Epithelial cell of esophagus (primary cell): ENCODE measurements around the gene UTS2B.

ENCODE experiments used
- DNase-seq: peaks from one replicate; pipeline ENCODE4 v3.0.0; 2010; ENCODE audit warnings: low read depth
- H3K4me3 ChIP-seq: 2 replicates; pipeline ENCODE4 v1.5.1; 2011; ENCODE audit warnings: mild to moderate bottlenecking, low read length, control low read depth
- TF ChIP-seq, protein P1 (sequence below): IDR thresholded peaks from 2 replicates; pipeline ENCODE4 v1.5.1; 2011; ENCODE audit warnings: low read depth, mild to moderate bottlenecking, low read length, control low read depth, inconsistent platforms; ENCODE audit not compliant: insufficient read depth; ENCODE audit errors: missing control alignments

The UTS2B gene

DNA sequence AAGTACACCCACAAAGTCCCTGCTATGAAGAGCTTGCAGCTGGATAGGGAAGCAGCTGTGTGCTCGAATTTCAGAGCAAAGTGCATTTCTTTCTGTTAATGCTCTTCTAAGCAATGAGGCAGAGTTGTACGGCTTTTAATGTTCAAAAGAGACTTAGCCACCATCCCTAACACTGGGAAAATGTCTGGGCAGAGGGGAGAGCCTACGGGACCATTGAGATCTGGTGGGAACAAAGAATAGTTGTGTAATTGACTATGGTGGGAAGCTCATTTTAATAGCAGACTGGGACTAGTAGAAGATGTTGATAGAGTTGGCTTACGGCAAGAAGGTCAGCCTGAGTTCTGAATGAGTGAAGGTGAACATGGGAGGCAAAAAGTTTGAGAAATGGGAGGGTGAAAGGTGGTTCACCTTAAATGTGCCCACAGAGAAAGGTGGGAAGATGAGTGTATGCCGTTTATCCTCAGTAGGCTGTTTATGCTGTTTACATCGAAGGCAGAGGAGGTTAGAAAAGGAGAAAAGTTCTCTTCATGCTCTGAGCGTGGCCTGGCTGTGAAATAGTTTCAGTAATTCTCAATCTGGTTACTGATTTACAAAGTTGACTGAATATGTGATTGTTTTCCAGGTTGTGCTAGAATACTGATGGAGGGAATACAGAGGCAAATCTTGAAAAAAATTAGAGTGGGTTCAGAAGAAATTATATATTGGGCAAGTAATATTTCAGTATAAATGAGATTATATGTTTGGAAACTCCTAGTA lies 22.9 kb upstream of the UTS2B start:
- no peak for DNase-seq
- no peak overlapping the region for H3K4me3 ChIP-seq
- TF ChIP-seq, protein P1, sequence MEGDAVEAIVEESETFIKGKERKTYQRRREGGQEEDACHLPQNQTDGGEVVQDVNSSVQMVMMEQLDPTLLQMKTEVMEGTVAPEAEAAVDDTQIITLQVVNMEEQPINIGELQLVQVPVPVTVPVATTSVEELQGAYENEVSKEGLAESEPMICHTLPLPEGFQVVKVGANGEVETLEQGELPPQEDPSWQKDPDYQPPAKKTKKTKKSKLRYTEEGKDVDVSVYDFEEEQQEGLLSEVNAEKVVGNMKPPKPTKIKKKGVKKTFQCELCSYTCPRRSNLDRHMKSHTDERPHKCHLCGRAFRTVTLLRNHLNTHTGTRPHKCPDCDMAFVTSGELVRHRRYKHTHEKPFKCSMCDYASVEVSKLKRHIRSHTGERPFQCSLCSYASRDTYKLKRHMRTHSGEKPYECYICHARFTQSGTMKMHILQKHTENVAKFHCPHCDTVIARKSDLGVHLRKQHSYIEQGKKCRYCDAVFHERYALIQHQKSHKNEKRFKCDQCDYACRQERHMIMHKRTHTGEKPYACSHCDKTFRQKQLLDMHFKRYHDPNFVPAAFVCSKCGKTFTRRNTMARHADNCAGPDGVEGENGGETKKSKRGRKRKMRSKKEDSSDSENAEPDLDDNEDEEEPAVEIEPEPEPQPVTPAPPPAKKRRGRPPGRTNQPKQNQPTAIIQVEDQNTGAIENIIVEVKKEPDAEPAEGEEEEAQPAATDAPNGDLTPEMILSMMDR: no peak

DNA sequence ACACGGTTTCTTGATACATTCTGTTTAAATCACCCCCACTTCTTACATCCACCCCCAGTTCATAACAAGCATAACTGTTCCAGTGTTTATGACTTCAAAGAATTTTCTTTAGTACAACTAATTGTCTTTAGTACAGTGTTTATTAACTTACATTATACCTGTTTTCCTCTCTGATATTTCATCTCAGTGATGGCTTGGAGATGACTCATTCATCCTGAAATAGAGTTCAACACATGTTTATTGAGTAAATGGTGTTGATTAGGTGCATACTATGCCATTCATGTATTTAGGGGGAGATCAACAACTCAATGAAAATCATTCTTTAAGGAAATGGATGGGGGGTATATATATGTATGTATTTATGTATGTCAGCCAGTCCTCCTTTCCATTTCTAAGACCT lies 21.7 kb upstream of the UTS2B start:
- DNase-seq: peak; percentile 37
- no peak overlapping the region for H3K4me3 ChIP-seq
- TF ChIP-seq, protein P1: no peak

DNA sequence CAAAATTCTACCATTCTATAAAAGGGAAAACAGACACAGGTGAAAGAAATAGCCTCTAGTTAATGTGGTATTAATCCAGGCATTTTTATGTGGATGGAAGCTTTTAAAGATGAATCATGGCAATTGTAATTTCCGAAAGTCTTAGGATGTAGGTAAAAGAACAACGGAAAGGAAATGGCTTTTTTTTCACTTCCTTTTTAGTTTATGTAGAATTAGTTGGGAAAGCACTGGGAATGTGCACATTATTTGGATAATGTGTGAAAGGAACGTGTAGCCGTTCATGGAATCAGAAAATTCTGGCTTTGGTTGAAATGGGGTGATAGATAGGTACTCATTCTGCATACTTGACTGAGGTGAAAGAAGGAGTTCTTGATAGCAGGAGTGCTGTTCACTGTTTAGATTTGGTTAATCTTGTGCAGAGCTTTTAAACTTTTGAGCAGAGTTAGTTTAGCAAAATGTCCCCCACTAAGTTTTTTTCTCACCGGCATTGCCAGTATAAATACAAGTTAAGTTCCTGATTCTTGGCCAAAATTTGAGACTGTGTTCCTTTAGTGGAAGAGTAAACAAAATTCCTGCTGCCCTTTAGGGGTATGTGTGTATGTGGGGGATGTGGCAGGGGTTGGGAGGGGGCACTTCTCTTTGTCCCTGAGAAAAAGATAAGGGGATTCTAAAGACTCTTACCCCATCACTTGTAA lies 20.2 kb upstream of the UTS2B start:
- TF ChIP-seq, protein P1: no peak
- DNase-seq: no peak

DNA sequence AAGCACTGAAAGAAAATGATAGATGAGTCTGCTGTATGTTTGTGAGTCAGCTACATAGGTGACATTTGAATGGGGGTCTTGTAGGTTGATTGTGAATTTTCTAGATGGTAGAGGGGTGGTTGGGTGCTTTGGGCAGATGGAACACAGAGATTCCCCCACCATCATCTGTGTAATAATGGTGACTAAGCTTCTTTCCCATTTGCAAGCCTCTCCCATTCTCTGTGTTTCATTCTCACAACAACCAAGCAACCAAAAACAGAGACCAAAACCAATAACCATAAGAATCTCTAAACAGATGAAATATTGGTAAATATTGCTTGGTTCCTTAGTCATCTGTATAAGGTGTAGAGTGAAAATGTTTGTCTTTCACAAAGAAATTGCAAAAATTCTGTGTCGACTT lies 17.8 kb upstream of the UTS2B start:
- DNase-seq: no peak

More for the DNA sequence above, 20.2 kb upstream of the UTS2B start:
- no peak overlapping the region for H3K4me3 ChIP-seq

DNA sequence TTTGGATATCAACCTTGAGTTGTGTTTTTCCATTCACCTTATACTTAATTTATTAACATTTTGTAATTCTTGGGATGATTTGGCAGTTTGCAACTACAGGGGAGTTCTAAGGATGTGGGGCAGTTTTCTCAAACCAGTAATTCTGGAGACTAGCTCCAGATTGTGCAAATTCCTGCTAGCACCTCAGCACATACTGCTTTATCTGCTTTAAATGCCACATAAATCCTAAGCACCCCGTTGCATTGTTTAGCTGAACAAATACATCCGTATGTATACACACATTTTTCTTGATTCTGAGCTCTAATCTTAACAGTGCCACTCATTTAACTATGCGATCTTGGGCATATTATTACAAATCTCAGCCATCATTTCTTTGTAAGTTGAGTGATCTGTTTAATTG lies 16.9 kb upstream of the UTS2B start:
- no peak for DNase-seq
- TF ChIP-seq, protein P1: no peak
- H3K4me3 ChIP-seq: no peak overlapping the region

More for the DNA sequence above, 17.8 kb upstream of the UTS2B start:
- TF ChIP-seq, protein P1: no peak
- no peak overlapping the region for H3K4me3 ChIP-seq

DNA sequence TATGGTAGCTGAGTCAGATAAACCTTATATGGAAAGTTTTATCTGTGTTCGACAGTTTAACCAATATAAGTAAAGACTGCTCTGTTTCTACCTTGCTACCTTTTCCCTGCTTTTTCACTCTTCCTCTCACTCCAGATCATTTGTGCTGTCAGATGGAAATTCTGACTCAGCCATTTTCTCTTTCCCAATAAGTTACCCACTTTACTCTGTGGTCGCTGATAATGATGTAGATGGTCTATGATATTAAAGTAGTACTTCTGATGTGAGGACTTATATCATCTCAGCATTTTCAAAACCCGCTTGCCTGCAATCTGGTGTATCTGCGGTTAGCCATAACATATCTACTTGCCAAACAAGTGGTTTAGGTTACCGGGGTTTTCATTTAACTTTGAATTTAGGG lies 15.0 kb upstream of the UTS2B start:
- H3K4me3 ChIP-seq: no peak overlapping the region
- DNase-seq: no peak
- TF ChIP-seq, protein P1: no peak
